K562 (cell line): Measurements from ENCODE around the gene BARX2. TPM values are rescaled to one million over a fixed set of nuclear protein-coding genes. Genes with fewer than 3 reads are reported as not detected.

Experiments used
- ATAC-seq: fragments of 200-7000 bp; cut with Tn5 transposase; 3 replicates; pipeline ENCODE4 v1.9.1; 2020; ENCODE audit warnings: moderate library complexity
- BruUV-seq: library from RNA; stranded (reverse); fragments of 400-500 nt; replicated peaks from 2 replicates; lab custom pipeline; 2021; lab: Mats Ljungman, UMichigan
- CTCF ChIA-PET: fragments of 300-600 bp; formaldehyde crosslinking; extraction: SDS; loops from one replicate; lab custom pipeline; 2021; ENCODE audit warnings: low intra/inter-chr PET ratio; lab: Yijun Ruan, JAX
- POLR2A ChIA-PET: fragments of 300-600, 350-650 bp; sonication (Branson Sonifier 250); formaldehyde crosslinking; extraction: SDS; loops from one replicate; lab custom pipeline; 2021; ENCODE audit warnings: antibody characterized with exemption, inconsistent platforms; lab: Yijun Ruan, JAX
- DNase-seq, 4 experiments: peaks; one replicate each; pipeline versions ENCODE4 v3.0.0 to v3.0.0-alpha.2; 2011 to 2018; ENCODE audit warnings: low spot score in 3 of 4, mixed read lengths in 3 of 4; ENCODE audit errors: extremely low read depth in 1 of 4
- FAIRE-seq: peaks from 2 replicates; lab custom pipeline; 2011; peaks lifted over from hg19 to GRCh38; lab: Jason Lieb, UNC
- H2AFZ ChIP-seq: 2 replicates; pipeline ENCODE4 v1.6.0; 2011; ENCODE audit warnings: low read depth, low read length, control low read depth, inconsistent platforms
- H3K27ac ChIP-seq: fragments of 200-600 bp; 3 replicates; pipeline ENCODE4 v1.8.0; 2011; ENCODE audit warnings: low read depth, mild to moderate bottlenecking, control low read depth, inconsistent platforms, low read length, moderate library complexity, mixed read lengths; ENCODE audit errors: extremely low read depth
- H3K27me3 ChIP-seq, 2 experiments: fragments of 300-600 bp in 1 of 2; 2 replicates in 1 of 2; 3 replicates in 1 of 2; pipeline versions ENCODE4 v1.6.0 to v1.8.0; 2011; ENCODE audit warnings: inconsistent platforms in 2 of 2, low read length in 2 of 2, mild to moderate bottlenecking in 1 of 2, mixed read lengths in 1 of 2, moderate library complexity in 1 of 2; ENCODE audit not compliant: control insufficient read depth in 2 of 2, insufficient read depth in 2 of 2
- H3K36me3 ChIP-seq: fragments of 300-600 bp; 3 replicates; pipeline ENCODE4 v1.8.0; 2011; ENCODE audit warnings: mild to moderate bottlenecking, low read length, inconsistent platforms; ENCODE audit not compliant: control insufficient read depth, insufficient read depth
- H3K4me1 ChIP-seq, 2 experiments: fragments of 200-600 bp in 1 of 2; replicated peaks in 1 of 2; 2 replicates in 1 of 2; 3 replicates in 1 of 2; pipeline versions ENCODE4 v1.5.1 to v1.8.0; 2011; ENCODE audit warnings: inconsistent platforms in 2 of 2, low read length in 2 of 2, mild to moderate bottlenecking in 1 of 2, mixed read lengths in 1 of 2, moderate library complexity in 1 of 2; ENCODE audit not compliant: control insufficient read depth in 2 of 2, insufficient read depth in 2 of 2
- H3K4me2 ChIP-seq: 2 replicates; pipeline ENCODE4 v1.6.1; 2011; ENCODE audit warnings: low read length, control low read depth, inconsistent platforms, mixed read lengths; ENCODE audit not compliant: insufficient read depth
- H3K4me3 ChIP-seq: fragments of 200-600 bp; sonication (generic), shearing (Covaris generic); 2 replicates; pipeline ENCODE4 v1.5.1; 2016; ENCODE audit warnings: control low read depth, inconsistent platforms
- H3K79me2 ChIP-seq: fragments of 200-600 bp; 3 replicates; pipeline ENCODE4 v1.8.0; 2011; ENCODE audit warnings: low read length, inconsistent platforms; ENCODE audit not compliant: control insufficient read depth, insufficient read depth
- H3K9ac ChIP-seq, 2 experiments: 2 replicates each; pipeline versions ENCODE4 v1.6.0 to v1.6.1; 2011; ENCODE audit warnings: low read depth in 2 of 2, low read length in 2 of 2, control low read depth in 1 of 2, inconsistent platforms in 1 of 2, mild to moderate bottlenecking in 1 of 2, mixed read lengths in 1 of 2; ENCODE audit not compliant: insufficient read depth in 1 of 2
- H3K9me1 ChIP-seq: one replicate; pipeline ENCODE4 v1.6.0; 2011; ENCODE audit warnings: inconsistent platforms, mild to moderate bottlenecking, low read length, moderate library complexity; ENCODE audit not compliant: control insufficient read depth, insufficient read depth
- H3K9me3 ChIP-seq: replicated peaks from 2 replicates; pipeline ENCODE4 v1.5.1; 2011; ENCODE audit warnings: low read depth, low read length, inconsistent platforms; ENCODE audit not compliant: control insufficient read depth, insufficient read depth
- H4K20me1 ChIP-seq: replicated peaks from 2 replicates; pipeline ENCODE4 v1.6.1; 2011; ENCODE audit warnings: low read length, inconsistent platforms, mixed read lengths; ENCODE audit not compliant: control insufficient read depth, insufficient read depth
- BCL6 ChIP-seq: fragments of 250-450 bp; sonication (Bioruptor Pico); IDR thresholded peaks from 2 replicates; pipeline ENCODE4 v1.4.0; 2020
- CCAR2 ChIP-seq: fragments of 200-400 bp; formaldehyde crosslinking; IDR thresholded peaks from 2 replicates; pipeline ENCODE4 v1.6.1; 2017; ENCODE audit warnings: mild to moderate bottlenecking, low read depth, low read length
- CSDE1 ChIP-seq, 2 experiments: fragments of 450-650 bp; IDR thresholded peaks; 2 replicates each; pipeline ENCODE4 v1.6.1; 2016; ENCODE audit warnings: mild to moderate bottlenecking in 1 of 2
- GATA2 ChIP-seq: sonication (generic); formaldehyde crosslinking; IDR thresholded peaks from 2 replicates; pipeline ENCODE4 v1.4.0; 2020; ENCODE audit warnings: mild to moderate bottlenecking, missing genetic modification reagents
- MXI1 ChIP-seq: IDR thresholded peaks from 2 replicates; pipeline ENCODE4 v1.6.1; 2011; ENCODE audit warnings: low read depth, mild to moderate bottlenecking, improper control_type of control experiment, low read length
- PTBP1 ChIP-seq: fragments of 200-400 bp; formaldehyde crosslinking; IDR thresholded peaks from 2 replicates; pipeline ENCODE4 v1.6.1; 2017; ENCODE audit warnings: low read depth, low read length
- SAFB2 ChIP-seq: fragments of 200-400 bp; formaldehyde crosslinking; IDR thresholded peaks from 2 replicates; pipeline ENCODE4 v1.6.1; 2018; ENCODE audit warnings: borderline replicate concordance, low read length, low read depth, moderate library complexity; ENCODE audit not compliant: severe bottlenecking
- ZNF165 ChIP-seq: fragments of 250-450 bp; sonication (Bioruptor Pico); IDR thresholded peaks from 2 replicates; pipeline ENCODE4 v1.4.0; 2020; ENCODE audit warnings: borderline replicate concordance
- ZNF174 ChIP-seq: fragments of 250-450 bp; sonication (Bioruptor Pico); IDR thresholded peaks from 2 replicates; pipeline ENCODE4 v1.4.0; 2020; ENCODE audit warnings: mild to moderate bottlenecking
- ZNF431 ChIP-seq: sonication (generic); formaldehyde crosslinking; IDR thresholded peaks from 2 replicates; pipeline ENCODE4 v1.8.0; 2022; ENCODE audit warnings: mild to moderate bottlenecking, missing genetic modification reagents
- ZNF699 ChIP-seq: fragments of 250-450 bp; sonication (Bioruptor Pico); IDR thresholded peaks from 2 replicates; pipeline ENCODE4 v1.8.0; 2021; ENCODE audit warnings: mild to moderate bottlenecking, moderate library complexity; ENCODE audit not compliant: insufficient replicate concordance
- WGBS: fragments of 100-300 bp; shearing (Covaris generic); methylation state at CpG from one replicate; pipeline ENCODE4 v1.1.6; 2016; ENCODE audit warnings: low coverage, mixed read lengths; ENCODE audit not compliant: insufficient coverage; ENCODE audit errors: missing lambda C conversion rate; 5-methylcytosine and 5-hydroxymethylcytosine counted together
- in situ Hi-C: fragments of 300-500 bp; cut with MboI; formaldehyde crosslinking; loops from 4 replicates; pipeline ENCODE4 v1.15.0; 2018; ENCODE audit warnings: inconsistent platforms, mixed read lengths
- intact Hi-C: fragments of 100-400 bp; cut with micrococcal nuclease; formaldehyde crosslinking; loops from 2 replicates; pipeline ENCODE4 v1.14.2; 2022
- polyA plus RNA-seq, 8 experiments: library from polyadenylated mRNA; depleted of rRNA in 4 of 8; stranded (reverse) in 5 of 8; unstranded in 3 of 8; fragments of >200 nt; fragmentation: Nextera tagmentation in 2 of 8; fragmentation: Illumina TruSeq in 1 of 8; extraction: Ambion mirVana in 2 of 8; extraction: Trizol in 1 of 8; gene quantifications; 2 replicates each; pipeline versions ENCODE4 v1.2.1 to v1.2.3, GENCODE V29; 2011 to 2014; ENCODE audit warnings: inconsistent platforms in 1 of 8, missing spikeins in 1 of 8
- total RNA-seq, 7 experiments: library from RNA; depleted of rRNA in 6 of 7; stranded (reverse); fragments of >200 nt in 6 of 7; fragmentation: Illumina TruSeq in 2 of 7; extraction: Trizol in 2 of 7; gene quantifications; 2 replicates each; pipeline versions ENCODE4 v1.2.1 to v1.2.3, GENCODE V29; 2011 to 2021; ENCODE audit warnings: low replicate concordance in 1 of 7
- TF ChIP-seq, protein P1 (sequence below), 2 experiments: fragments of 450-650 bp in 1 of 2; sonication (generic) in 1 of 2; formaldehyde crosslinking; conservative IDR thresholded peaks; 2 replicates each; pipeline versions ENCODE4 v1.4.0 to v1.8.1; 2020 to 2022; ENCODE audit warnings: mild to moderate bottlenecking in 1 of 2, missing genetic modification reagents in 1 of 2
- TF ChIP-seq, protein P2 (sequence below): sonication (generic); formaldehyde crosslinking; IDR thresholded peaks from 2 replicates; pipeline ENCODE4 v1.9.0; 2022; ENCODE audit warnings: mild to moderate bottlenecking, missing genetic modification reagents
- TF ChIP-seq, protein P3 (sequence below): fragments of 250-450 bp; sonication (Bioruptor Pico); IDR thresholded peaks from 2 replicates; pipeline ENCODE4 v1.8.0; 2021; ENCODE audit warnings: mild to moderate bottlenecking, moderate library complexity

The BARX2 gene
- total and polyA plus RNA-seq, 9 of the 15 experiments (the other 6 are each of a cell fraction or from before 2014, with no cell fraction given) = not detected

DNA sequence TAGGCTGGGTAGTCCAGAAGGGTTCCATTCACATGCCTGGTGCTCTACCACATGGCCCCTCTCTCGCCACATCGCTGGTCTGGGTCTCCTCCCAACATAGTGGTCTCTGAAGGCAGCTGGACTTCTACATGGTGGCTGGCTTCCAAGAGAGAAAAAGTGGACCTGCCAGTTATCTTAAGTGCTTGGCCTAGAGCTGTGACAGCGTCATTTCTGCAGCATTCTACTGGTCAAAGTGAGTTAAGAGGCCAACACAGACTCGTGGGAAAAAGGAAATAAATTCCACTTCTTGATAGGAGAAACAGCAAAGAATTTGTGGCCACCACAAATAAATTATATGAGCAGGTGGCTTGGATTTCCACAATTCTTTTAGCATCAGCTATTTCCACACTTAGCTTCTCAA is 21.0 kb upstream of the BARX2 start (continued):
- TF ChIP-seq ZNF174 (CRISPR knock-in tag) = no peak
- no peak for TF ChIP-seq ZNF165 (CRISPR knock-in tag)

DNA sequence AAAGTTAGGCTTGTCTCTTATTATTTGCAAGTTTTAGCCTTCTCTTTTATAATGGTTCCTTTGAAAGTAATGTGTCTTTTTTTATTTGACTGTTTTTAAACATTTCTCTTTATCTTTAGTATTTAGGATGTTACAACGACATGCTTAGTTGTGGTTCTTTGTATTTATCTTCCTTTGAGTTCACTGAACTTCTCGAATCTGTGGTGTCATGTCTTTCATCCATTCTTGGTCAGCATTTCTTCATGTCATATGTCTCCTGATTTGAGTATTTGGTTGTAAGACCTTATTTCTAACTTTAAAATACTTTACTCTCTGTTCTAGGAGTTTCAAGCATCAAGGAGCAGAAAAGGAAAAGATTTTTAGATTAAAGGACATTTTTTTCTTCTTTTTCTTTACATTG is 15.9 kb upstream of the BARX2 start:
- in situ Hi-C loops (no loop called here), intact Hi-C loops (no loop called here)
- Histone ChIP-seq H3K9me1 (no peaks in the 10 kb centered on the region), H3K36me3 (no peaks in the 10 kb centered on the region), H3K9ac (no peak overlapping the region), H3K27me3 (no peaks in the 10 kb centered on the region), H3K79me2 (no peaks in the 10 kb centered on the region), H2AFZ (no peak overlapping the region), H3K4me3 (no peak overlapping the region), H3K4me2 (no peak overlapping the region), H3K27ac (no peak overlapping the region), H3K4me1 (no peaks in the 10 kb centered on the region), H4K20me1 (no peaks in the 10 kb centered on the region), H3K9me3 (no peaks in the 10 kb centered on the region)
- BruUV-seq = no TSS peak
- ChIA-PET CTCF (no interaction called here), POLR2A (no interaction called here)
- ATAC-seq (no peak), DNase-seq (no peak), FAIRE-seq (no peak)
- 0% methylated on average over 2 of the region's 2 CpGs for WGBS
- TF ChIP-seq MXI1 (no peak), GATA2 (CRISPR knock-in tag) (no peak), PTBP1 (no peak), CSDE1 (IDR thresholded peaks at IDR 0.05) (no peak), SAFB2 (no peak), BCL6 (no peak), ZNF431 (no peak), CCAR2 (no peak), ZNF699 (CRISPR knock-in tag) (no peak)
- TF ChIP-seq, protein P1, sequence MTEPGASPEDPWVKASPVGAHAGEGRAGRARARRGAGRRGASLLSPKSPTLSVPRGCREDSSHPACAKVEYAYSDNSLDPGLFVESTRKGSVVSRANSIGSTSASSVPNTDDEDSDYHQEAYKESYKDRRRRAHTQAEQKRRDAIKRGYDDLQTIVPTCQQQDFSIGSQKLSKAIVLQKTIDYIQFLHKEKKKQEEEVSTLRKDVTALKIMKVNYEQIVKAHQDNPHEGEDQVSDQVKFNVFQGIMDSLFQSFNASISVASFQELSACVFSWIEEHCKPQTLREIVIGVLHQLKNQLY (CRISPR knock-in tag; conservative IDR thresholded peaks at IDR 0.05) = no peak
- TF ChIP-seq, protein P2, sequence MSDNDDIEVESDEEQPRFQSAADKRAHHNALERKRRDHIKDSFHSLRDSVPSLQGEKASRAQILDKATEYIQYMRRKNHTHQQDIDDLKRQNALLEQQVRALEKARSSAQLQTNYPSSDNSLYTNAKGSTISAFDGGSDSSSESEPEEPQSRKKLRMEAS (CRISPR knock-in tag) = no peak
- TF ChIP-seq, protein P3, sequence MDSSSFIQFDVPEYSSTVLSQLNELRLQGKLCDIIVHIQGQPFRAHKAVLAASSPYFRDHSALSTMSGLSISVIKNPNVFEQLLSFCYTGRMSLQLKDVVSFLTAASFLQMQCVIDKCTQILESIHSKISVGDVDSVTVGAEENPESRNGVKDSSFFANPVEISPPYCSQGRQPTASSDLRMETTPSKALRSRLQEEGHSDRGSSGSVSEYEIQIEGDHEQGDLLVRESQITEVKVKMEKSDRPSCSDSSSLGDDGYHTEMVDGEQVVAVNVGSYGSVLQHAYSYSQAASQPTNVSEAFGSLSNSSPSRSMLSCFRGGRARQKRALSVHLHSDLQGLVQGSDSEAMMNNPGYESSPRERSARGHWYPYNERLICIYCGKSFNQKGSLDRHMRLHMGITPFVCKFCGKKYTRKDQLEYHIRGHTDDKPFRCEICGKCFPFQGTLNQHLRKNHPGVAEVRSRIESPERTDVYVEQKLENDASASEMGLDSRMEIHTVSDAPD = no peak
